ENCODE results near the gene RBMS3.

DNA sequence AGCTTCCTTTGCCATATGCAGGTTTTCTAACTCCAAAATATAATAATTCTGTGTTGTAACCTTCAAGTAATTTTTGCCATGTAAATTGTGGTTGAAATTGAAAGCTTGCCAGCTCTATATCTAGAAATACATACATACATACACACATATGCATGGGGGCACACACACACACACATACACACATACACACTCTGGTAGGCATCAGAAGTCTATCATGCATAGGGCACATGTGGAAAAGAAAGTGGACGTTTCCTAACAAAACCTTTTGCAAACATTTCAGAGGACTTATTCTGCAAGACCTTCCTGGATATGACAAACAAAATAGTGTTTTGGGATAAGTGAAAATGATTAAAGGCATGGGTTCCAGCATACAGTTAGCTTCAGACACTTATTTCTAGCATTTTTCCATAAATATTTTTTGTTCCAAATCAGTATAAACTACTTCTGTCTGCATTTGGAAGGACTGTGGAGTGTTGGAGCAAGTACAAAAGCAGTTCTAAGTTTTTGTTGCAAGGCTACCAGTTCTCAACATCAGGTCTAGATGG is 578.9 kb downstream of the RBMS3 start:
- TF ChIP-seq CTCF (IDR thresholded peaks at IDR 0.05) = no peak
- no peak for TF ChIP-seq POLR2A (IDR thresholded peaks at IDR 0.05)
